Activated T-cell treated with anti-CD3 and anti-CD28 coated beads for 48 hours (primary cell): ENCODE results near the gene ADD2.

Experiments used
- DNase-seq: peaks from one replicate; pipeline ENCODE4 v3.0.0-alpha.2; 2020; ENCODE audit warnings: low read depth

Gene ADD2

DNA sequence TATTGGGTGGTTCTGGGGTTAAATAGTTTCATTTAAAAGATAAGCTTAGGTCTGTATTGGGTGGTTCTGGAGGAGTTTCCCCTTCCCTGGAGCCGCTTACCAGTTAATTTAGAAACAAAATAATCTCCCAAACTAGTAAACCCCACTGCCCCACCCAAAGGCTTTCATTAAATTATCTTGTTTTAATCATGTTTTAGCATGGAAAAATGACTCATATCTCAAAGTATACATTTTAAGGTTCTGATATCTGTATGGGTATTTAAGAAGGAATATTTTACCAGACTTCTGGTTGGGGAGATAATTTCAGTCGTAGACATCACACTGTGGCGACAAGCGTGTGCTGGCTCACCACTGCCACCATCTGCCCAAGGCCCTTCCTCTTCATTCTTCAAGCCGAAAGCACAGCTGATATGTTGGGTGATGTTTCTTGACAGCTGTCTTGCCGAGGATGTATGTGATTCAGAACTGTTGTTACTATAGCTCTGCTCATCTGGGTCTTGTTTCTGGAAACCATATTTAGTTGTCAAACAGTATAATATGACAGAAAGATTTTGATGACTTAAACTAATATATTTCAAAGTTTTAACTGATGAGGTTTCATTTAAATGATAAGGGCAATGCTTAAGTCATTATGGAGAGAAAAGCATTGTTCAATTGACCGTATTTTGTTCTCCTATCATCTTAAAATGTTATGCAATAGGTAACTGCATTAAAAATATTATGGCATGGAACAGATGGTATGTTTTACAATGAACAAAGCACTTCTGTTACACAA is 17.3 kb upstream of the ADD2 start:
- peak; percentile 30 for DNase-seq

DNA sequence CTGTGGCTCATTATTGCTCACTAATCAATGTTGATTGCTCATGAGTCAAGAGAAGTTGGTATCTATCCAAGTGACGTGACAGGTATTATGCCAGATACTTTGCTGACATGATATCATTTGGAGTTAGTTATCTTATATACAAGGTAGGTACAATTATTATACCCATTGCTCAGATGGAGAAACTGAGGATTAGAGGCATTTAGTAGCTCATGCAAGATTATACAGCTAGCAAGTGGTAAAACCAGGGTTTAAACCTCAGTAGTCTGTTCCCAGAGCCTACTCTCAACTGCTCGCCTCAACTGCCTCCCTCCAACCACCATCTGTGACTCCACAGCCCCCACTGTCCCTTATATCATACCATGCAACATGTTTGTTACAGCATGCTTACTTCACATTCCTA is 16.3 kb upstream of the ADD2 start:
- DNase-seq, result no peak

DNA sequence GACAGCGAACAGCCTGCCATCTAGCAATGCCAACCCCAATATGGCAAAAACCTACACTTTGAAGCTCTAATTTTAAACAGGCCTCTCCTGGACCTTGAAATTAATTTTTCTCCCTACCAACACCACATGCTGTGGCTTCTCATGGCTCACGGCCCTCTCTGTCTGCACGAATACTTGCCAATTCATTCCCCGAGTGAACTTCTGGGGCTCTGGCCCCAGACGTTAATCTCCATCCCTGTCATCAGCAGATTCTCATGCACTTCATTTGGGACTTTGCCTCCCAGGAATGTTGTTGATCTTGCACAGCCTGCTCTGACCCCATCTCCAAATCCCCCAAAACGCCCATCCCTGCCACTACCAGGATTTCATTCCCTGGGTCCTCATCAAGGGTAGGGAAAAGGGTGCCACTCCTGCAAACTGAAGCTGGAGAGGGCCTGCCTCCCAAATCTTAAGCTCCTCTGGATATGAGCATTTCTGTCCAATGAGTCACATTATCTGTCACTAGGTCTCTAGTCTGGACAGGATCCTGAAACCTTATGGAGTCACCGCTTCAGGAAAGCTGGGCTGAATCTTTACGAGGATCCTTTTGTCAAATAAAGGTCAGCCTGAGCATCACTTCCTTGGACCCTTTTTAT is 12.0 kb upstream of the ADD2 start:
- DNase-seq, result no peak

DNA sequence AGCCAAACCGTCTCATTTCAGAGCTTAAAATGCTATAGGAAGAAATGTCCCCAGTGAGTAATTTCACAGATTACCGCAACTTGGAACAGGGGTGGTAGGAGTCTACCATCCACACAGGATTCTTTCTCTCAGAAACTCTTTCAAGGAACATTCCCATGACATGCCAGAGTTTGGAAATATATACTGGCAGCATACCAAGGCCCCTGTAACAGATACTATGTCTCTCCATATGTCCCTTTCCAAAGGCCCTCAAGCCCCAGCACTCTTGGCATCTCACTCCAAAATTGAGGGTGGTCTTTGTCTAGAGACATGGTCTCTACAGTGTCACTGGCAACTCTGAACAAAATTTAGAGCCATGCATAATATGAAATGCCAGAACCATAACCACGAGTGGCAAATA is 11.5 kb upstream of the ADD2 start:
- no peak for DNase-seq

DNA sequence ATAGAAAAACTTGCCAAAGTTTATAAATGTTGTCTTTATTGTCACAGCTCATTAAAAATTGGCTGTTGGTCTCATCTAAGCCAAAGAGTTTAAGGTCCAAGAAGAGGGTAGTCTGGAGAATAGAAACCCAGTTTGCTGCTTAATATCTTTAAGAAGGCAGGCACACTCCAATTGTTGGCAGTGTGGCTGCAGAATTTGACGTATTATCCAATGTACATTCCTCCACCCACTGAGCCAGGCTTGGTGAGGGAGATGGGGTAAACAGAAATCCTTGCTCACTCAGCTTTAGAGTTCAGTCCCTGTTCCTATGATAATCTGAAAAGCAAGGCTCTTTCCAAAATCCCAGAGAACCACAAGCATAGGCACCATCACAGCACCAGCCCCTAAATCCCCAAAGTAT is 10.7 kb upstream of the ADD2 start:
- DNase-seq, result no peak

DNA sequence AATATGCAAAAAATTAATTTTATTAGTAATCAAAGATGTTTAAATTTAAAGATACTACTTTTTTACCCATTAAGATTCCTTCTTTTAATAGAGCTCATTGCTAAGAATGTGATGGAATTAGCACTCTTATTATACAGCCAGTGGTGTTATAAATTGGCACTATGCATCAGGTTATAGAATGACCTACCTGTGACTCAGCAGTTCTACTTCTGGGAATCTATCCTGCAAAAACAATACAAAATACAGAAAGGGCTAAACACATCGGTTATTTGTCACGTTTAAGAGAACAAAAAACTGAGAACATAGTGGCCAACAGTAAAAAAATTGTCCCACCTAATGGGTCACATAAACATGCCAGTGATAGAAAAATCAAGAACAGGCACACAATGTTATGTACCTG is 9.4 kb upstream of the ADD2 start:
- DNase-seq, result no peak

DNA sequence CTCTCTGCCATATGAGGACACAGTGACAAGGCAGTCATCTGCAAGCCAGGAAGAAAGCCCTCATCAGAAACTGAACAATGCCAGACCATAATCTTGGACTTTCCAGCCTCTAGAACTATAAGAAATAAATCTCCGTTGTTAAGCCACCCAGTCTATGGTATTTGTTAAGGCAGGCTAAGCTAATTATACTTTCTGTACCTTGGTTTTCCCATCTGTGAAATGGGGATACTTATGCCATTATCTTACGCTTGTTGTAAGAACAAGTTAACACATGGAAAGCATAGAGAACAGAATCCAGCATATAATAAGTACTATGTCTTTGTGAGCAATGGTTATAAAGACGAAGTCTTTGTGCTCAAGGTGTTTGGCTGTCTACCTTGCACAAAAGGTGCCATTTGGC is 8.3 kb upstream of the ADD2 start:
- DNase-seq, result no peak

DNA sequence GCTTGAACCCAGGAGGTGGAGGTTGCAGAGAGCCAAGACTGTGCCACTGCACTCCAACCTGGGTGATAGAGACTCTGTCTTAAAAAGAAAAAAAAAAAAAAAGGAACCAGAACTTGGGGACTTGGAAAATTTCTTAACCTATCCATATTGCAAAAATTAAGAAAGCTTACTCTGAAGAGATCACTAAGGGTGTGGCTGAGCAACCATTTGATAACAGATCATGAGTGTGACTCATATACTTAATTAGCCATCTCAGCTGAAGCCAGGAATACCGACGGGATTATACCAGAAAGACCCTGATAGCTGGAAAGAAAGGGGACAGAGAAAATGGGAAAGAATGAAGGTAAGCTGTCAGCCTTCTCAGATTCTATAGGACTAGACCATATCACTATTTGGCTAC is 7.1 kb upstream of the ADD2 start:
- no peak for DNase-seq

DNA sequence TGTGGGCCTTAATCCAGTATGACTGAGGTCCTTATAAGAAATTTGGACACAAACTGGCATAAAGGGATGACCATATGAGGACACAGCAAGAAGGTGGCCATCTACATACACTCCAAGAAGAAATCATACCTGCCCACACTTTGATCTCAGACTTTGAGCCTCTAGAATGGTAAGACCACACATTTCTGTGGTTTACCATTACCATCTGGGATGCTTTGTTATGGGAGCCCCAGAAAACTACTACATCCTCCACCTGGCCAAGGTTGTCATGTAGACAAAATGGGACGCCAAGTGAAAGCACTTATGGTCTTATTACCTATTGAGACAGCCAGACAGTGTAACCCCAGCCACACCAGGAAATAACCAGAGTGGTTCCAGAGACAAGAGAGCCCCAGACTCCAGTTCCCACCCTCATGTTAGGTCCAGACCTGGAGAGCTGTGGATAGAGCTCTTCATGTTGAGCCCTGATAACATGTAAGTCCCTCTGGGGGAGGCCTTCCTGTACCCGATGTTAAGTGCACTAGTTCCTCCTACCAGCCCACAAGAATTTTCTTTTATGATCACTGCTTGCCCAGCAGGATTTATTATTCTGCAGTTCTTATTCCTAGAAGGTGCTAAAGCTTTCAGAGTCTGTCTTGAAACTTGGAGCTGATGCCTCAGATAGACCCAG is 4.6 kb upstream of the ADD2 start:
- DNase-seq, result no peak

DNA sequence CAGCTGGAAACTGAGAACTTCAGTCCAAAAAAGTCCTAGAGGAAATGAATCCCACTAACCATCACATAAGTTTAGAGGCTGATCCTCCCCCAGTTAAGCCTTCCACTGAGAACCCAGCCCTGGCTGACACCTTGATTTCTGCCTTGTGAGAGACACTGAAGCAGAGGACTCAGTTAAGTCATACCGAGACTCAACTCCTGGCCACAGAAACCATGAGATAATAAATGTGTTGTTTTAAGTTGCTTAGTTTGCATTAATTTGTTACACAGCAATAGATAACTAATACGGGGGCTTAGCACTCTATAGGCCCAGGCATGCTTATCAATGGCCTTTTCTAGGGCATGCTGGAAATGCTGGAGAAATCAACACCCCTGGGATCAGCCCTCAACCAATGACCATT is 3.4 kb upstream of the ADD2 start:
- no peak for DNase-seq

DNA sequence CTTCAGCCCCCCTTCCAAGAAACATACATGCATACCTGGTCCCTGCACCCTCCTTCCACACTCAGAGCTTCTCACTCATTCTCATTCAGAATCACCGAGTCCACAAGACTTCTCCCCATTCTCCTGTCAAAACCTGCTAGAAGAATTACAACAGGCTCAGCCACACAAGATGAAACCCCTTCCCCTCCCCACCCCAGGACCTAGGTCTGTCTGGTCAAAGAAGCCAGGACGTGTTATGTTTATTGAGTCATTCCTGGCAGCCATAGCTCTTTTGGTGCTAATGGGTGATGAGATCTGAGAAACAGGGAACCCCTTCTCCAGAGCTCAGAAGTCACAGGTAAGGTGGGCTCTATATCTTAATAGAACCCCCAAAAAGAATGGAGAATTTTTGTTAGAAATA is 1.4 kb upstream of the ADD2 start:
- DNase-seq, result no peak

DNA sequence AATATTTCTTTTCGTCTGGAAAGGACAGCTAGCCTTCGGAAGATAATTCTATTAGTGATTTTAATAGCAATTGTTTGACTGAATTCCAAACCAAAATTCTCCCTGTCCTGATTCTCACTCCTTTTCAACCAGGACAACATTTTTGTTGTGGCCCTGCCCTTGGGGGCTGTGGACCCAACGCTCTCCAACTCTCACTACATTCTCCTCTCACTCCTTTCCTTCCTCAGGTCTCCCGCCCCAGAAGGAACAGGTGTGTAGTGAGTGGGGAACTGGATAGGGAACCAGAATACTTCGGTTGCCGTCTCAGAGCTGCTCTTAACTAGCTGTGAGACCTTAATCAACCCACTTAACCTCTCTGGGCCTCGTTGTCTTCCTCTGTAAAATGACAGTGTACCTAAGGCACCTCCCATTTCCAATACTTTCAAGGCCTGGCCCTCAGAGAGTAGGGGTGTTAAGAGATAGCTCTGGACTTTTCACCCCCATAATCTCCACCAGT is 638 bp upstream of the ADD2 start:
- DNase-seq, result no peak

DNA sequence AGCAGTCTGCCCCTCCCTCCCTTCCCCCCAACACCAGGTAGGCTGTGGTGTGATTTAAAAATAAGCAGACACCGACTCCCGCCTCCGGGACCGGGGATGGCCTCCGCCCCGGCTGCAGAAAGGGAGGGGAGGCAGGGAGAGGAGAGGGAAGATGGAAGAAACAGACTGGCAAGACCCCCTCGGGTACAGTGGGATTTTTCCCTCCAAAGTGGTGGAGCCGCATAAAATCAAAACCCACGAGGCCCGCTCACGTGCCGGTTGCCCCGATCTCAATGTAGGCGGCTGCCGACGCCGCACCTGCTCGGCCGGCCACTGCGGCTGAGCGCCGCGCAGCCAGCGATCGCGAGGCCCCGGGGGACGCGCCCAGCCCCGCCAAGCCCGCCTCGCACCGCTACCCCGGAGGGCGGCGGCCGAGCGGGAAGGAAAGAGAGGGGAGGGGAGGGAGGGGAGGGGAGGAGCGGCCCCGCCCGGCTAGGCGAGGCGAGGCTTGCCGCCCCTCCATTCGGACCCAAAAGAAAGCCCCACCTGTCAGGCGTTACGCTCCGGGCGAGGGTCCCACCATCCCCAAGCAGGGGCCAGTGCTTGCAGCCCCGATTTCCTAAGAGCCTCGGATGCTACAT is 811 bp downstream of the ADD2 start:
- DNase-seq, result peak; percentile 11

DNA sequence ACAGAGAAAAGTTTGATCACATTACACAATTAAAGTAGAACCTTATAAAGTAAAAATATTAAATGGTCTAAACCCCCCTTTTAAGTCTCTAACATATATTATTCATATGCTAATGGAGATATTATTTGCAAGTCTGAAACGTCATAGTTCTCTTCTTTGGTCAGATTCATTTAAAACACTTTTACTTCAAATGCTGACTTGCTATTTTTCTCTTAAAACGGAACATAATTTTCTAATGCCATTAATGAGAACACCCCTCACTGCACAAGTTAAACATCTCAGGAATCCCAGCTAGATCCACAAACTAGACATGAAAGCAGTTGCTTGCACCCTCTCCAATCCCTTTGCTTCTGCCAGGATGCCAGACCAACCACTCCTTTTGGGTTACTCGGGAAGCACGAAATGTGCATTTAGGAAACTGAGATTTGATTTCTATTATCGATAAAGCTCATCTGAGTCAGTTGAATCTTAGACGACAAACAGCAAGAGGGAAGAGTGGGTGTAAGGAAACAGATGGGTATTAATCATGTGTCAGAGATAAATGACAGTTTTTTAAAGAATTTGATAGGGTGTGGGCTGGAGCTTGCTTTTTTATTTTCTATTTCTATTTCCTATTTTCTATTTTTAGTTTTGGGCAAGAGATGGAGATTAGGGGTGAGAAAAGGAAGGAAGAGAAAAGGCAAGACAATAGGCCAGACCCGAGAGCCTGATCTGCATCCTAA is 1.5 kb downstream of the ADD2 start:
- DNase-seq, result no peak

DNA sequence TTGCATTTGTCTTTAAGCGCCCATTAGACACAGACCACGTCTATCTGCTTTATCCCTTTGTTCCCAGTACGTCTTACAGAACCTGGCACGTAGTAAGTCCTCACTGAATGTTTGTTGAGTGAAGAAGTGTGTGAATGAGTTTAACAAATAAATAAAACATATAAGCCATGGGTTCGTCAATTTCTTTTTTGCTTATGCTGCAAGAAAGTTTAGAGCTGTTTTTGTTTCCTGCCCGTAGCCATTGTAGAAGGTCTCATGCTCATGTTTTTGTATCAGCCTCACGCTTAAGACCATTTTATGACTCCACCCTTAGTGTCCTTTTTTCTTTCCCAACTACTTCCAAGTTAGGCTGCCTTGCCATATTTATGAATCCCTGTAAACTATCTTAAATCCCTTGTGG is 2.5 kb downstream of the ADD2 start:
- DNase-seq, result no peak

DNA sequence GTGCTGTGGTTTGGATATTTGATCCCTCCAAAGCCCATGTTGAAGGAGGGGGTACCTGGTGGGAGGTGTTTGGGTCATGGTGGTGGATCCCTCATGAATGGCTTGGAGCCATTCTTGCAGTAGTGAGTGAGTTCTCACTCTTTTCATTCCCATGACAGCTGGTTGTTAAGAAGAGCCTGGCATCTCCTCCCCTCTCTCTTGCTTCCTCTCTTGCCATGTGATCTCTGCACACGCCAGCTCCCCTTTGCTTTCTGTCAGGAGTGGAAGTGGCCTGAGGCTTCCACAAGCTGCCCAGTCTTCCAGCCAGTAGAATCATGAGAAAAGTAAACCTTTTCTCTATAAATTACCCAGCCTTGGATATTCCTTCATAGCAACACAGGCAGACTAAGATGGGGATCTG is 8.6 kb downstream of the ADD2 start:
- no peak for DNase-seq

DNA sequence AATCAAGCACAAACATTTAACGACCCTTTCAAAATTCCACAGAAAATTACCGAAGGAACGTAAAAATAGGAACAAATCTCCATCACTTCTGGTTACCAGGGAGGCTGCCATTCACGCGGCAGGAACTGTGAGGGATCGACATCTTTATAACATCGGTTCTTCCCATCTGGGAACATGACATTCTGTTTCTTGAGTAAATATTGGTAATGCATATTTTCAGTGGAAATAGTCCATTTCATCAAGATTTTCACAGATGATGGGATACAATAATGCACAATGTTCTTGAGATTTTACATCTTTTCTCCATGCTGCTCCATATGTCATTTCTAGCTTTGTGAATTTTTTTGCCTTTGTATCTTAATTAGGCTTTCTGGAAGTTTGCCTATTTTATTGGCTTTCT is 10.0 kb downstream of the ADD2 start:
- DNase-seq, result no peak

DNA sequence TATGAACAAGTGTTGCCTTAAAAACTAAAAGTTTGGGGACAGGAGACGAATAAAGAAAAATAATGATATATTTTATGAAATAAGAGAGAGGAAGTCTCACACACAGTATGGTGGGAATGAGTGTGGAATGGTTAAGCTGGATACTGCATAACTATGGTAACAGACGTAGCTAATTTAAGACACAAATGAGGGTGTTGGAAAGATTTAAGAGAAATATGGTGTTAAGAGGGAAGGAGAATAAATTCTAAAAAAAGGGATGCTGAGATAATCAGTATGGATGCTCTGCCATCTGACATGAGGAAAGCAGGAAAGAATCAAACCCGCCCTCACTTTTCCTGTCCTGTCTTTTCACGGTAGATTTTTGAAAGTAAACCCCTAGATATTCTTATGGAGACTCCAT is 10.6 kb downstream of the ADD2 start:
- no peak for DNase-seq

DNA sequence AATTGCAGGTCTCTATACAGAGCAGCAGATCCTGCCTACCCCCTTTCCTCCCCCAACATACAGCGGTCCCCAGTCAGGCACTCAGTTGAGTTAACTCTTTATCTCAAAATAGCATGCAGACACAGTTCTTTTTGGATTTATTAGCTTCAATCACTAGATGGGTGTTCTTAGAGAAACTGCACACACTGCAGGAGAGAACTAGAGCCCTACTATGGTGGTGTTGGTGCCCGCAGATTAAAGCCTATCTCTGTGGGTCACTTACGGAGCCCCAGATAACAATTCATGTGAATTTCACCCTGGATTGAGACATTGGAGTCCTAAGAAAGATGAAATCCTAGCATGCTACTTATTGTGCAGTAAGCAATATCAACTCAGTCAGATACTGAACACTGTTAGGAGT is 11.9 kb downstream of the ADD2 start:
- DNase-seq, result no peak

DNA sequence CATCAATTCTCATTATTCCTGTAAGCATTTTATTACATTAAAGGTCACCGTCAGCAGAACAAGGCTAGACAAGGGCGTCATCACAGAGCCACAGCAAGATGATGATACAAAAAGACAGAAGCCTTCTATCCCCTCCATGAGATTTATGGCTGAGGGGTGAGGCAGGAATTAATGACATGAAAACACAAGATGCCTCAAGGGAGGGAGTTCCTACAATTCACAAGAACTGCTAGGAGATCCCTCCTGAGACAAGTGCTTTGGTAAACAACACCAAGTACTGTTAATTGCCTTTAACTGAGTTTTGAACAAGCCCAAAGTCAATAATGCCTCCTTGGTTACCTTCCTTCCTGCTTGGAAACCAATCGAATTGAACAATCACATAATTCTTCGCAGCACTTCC is 14.1 kb downstream of the ADD2 start:
- DNase-seq, result no peak

DNA sequence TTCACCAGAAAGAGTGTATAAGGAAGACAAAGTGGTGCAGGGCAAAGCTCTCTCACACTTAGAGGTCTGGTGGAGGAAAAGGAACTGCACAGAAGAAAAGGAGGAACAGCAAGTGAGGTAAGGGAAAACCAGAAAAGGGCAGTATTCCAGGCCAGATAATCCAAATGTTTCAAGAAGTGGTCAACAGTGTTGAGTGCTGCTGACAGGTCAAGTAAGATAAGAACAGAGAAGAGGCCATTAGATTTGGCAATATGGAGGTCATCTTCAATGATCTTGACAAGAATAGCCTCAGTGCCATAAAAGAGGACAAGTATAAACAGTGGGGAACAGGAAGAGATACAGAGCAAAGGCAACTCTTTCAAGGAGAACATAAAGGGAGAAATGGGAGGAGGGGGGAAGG is 15.0 kb downstream of the ADD2 start:
- no peak for DNase-seq

DNA sequence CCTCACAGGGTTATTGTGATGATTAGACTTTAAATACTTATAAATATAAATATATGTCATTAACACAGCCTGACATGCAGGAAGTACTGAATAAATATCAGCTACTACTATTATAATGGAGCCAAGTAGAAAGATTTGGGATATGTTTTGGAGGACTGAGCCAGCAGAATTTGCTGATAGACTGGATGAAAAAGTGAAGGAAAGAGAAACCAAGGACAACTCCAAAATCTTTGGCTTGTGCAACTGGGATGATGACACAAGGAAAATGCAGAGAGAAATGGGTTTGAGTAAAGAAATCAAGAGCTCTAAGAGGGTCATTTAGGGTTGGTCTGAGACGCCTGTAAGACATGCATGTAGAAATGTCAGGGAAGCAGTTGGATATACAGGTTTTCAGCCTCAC is 15.6 kb downstream of the ADD2 start:
- no peak for DNase-seq
